ENCODE results near the gene KCNIP4. TPM values are rescaled to one million over a fixed set of nuclear protein-coding genes. Genes with fewer than 3 reads are reported as not detected.

The KCNIP4 gene
- total and polyA plus RNA-seq, 2 of the 4 experiments (the other 2 are of a cell fraction), result not detected

DNA sequence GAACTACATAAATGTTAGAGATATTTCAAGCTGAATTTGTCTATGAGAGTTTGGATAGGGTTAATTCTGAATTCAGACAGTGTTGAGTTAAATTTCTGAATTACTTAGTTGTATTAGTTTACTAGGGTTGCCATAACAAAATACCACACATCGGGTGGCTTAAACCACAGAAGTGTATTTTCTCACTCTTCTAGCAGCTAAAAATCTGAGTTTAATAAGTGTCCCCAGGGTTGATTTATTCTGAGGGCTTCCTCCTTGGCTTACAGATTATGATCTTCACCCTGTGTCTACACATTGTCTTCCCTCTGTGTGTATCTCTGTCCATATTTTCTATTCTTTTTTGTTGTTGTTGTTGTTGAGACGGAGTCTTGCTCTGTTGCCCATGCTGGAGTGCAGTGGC lies 929.8 kb downstream of the KCNIP4 start:
- CTCF ChIA-PET, result no interaction called here
- no peak overlapping the region for H3K18ac ChIP-seq (ENCODE audit: low read depth, low read length)

More for the DNA sequence above, 929.8 kb downstream of the KCNIP4 start:
- no peak overlapping the region for H2BK15ac ChIP-seq (ENCODE audit: low read depth, low read length)
- H3K36me3 ChIP-seq (ENCODE audit: control insufficient read depth, insufficient read depth, low read length), result no peaks in the 10 kb centered on the region
- dilution Hi-C loops (cut with HindIII; ENCODE audit: low sequenced_read_pairs, unreplicated experiment) (no loop called here), intact Hi-C loops (cut with micrococcal nuclease) (no loop called here), in situ Hi-C loops (cut with MboI; ENCODE audit: low sequenced_read_pairs) (no loop called here)
- H2AK5ac ChIP-seq (ENCODE audit: low read depth, low read length), result no peak overlapping the region
- H3K4me1 ChIP-seq (ENCODE audit: control insufficient read depth, insufficient read depth, low read length), result no peaks in the 10 kb centered on the region
- H3K4me3 ChIP-seq (ENCODE audit: insufficient read depth, low read depth, low read length), result no peak overlapping the region
- H2AFZ ChIP-seq (replicated peaks; ENCODE audit: low read length, poor library complexity), result no peak overlapping the region
- H4K91ac ChIP-seq (ENCODE audit: insufficient read depth, low read depth, low read length), result no peak overlapping the region
- no peak overlapping the region for H3K56ac ChIP-seq (ENCODE audit: extremely low read depth, insufficient read depth, low read length)
- H3K4me2 ChIP-seq (ENCODE audit: low read depth, low read length), result no peak overlapping the region
- no peaks in the 10 kb centered on the region for H3K79me1 ChIP-seq (ENCODE audit: low read depth in 1 of 2, low read length in 2 of 2)
- H4K20me1 ChIP-seq (ENCODE audit: insufficient read depth, low read length), result no peaks in the 10 kb centered on the region
- POLR2A ChIA-PET (ENCODE audit: unreplicated experiment), result no interaction called here
- H3K27ac ChIP-seq (ENCODE audit: insufficient read depth, low read length), result no peak overlapping the region
- no peak overlapping the region for H3K4ac ChIP-seq (ENCODE audit: low read depth, low read length)
- BruUV-seq (replicated peaks), result no TSS peak
- no CpG with 5 or more reads among the region's 2 CpGs for WGBS, 2 experiments (ENCODE audit: extremely low coverage in 2 of 2, insufficient read length in 1 of 2)
- H2AK9ac ChIP-seq (replicated peaks; ENCODE audit: low read depth, low read length, poor library complexity), result no peak overlapping the region
- no peaks in the 10 kb centered on the region for H3K9me1 ChIP-seq (ENCODE audit: insufficient read depth, low read length)
- H3K9me3 ChIP-seq (ENCODE audit: control insufficient read depth, insufficient read depth, low read length), result 0 out of 2 replicates have a peak, but pooled peaks cover 5% of the 10 kb centered on the region
- no peak for TF ChIP-seq CEBPB (IDR thresholded peaks at IDR 0.05; ENCODE audit: low read depth, low read length)
- no peak for TF ChIP-seq SMC3 (IDR thresholded peaks at IDR 0.05; ENCODE audit: low read depth, low read length)
- TF ChIP-seq RCOR1 (IDR thresholded peaks at IDR 0.05; ENCODE audit: insufficient replicate concordance, low read length), result no peak
- no peak for TF ChIP-seq BHLHE40 (IDR thresholded peaks at IDR 0.05; ENCODE audit: low read depth, low read length)
- TF ChIP-seq RFX5 (IDR thresholded peaks at IDR 0.05; ENCODE audit: low read depth, low read length), result no peak
- TF ChIP-seq POLR2A (IDR thresholded peaks at IDR 0.05; ENCODE audit: low read depth, low read length), result no peak
- no peak for TF ChIP-seq FOS (IDR thresholded peaks at IDR 0.05; ENCODE audit: low read depth, low read length)
- TF ChIP-seq NFE2L2 (IDR thresholded peaks at IDR 0.05; ENCODE audit: low read depth, low read length), result no peak
- TF ChIP-seq, protein P1, sequence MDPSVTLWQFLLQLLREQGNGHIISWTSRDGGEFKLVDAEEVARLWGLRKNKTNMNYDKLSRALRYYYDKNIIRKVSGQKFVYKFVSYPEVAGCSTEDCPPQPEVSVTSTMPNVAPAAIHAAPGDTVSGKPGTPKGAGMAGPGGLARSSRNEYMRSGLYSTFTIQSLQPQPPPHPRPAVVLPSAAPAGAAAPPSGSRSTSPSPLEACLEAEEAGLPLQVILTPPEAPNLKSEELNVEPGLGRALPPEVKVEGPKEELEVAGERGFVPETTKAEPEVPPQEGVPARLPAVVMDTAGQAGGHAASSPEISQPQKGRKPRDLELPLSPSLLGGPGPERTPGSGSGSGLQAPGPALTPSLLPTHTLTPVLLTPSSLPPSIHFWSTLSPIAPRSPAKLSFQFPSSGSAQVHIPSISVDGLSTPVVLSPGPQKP (IDR thresholded peaks at IDR 0.05; ENCODE audit: borderline replicate concordance, low read depth, low read length), result no peak
- TF ChIP-seq, protein P2, sequence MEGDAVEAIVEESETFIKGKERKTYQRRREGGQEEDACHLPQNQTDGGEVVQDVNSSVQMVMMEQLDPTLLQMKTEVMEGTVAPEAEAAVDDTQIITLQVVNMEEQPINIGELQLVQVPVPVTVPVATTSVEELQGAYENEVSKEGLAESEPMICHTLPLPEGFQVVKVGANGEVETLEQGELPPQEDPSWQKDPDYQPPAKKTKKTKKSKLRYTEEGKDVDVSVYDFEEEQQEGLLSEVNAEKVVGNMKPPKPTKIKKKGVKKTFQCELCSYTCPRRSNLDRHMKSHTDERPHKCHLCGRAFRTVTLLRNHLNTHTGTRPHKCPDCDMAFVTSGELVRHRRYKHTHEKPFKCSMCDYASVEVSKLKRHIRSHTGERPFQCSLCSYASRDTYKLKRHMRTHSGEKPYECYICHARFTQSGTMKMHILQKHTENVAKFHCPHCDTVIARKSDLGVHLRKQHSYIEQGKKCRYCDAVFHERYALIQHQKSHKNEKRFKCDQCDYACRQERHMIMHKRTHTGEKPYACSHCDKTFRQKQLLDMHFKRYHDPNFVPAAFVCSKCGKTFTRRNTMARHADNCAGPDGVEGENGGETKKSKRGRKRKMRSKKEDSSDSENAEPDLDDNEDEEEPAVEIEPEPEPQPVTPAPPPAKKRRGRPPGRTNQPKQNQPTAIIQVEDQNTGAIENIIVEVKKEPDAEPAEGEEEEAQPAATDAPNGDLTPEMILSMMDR (conservative IDR thresholded peaks at IDR 0.05; ENCODE audit: low read depth, low read length), result no peak
- no peak for TF ChIP-seq RAD21 (IDR thresholded peaks at IDR 0.05; ENCODE audit: low read length)
- no peak for TF ChIP-seq MAZ (IDR thresholded peaks at IDR 0.05; ENCODE audit: borderline replicate concordance, low read depth, low read length)
- no peak for TF ChIP-seq CHD1 (IDR thresholded peaks at IDR 0.05; ENCODE audit: low read depth, low read length)
- no peak for TF ChIP-seq MXI1 (IDR thresholded peaks at IDR 0.05; ENCODE audit: borderline replicate concordance, low read depth, low read length)
- TF ChIP-seq, protein P3, sequence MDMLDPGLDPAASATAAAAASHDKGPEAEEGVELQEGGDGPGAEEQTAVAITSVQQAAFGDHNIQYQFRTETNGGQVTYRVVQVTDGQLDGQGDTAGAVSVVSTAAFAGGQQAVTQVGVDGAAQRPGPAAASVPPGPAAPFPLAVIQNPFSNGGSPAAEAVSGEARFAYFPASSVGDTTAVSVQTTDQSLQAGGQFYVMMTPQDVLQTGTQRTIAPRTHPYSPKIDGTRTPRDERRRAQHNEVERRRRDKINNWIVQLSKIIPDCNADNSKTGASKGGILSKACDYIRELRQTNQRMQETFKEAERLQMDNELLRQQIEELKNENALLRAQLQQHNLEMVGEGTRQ (IDR thresholded peaks at IDR 0.05; ENCODE audit: low read depth, low read length), result no peak
- no peak for TF ChIP-seq MAFK (IDR thresholded peaks at IDR 0.05; ENCODE audit: low read depth, low read length)
- H2BK20ac ChIP-seq (ENCODE audit: low read depth, low read length), result no peak overlapping the region
- ATAC-seq (ENCODE audit: low read depth) (no peak), DNase-seq (no peak)
- no peak overlapping the region for H2BK5ac ChIP-seq (ENCODE audit: low read depth, low read length, poor library complexity, severe bottlenecking)
- no peak overlapping the region for H3K23ac ChIP-seq (ENCODE audit: low read depth, low read length)
- H3K9ac ChIP-seq (ENCODE audit: low read depth, low read length), result no peak overlapping the region
- H3K14ac ChIP-seq (replicated peaks; ENCODE audit: low read depth, low read length), result no peak overlapping the region
- H4K5ac ChIP-seq (ENCODE audit: low read depth, low read length), result no peak overlapping the region
- H3K27me3 ChIP-seq (ENCODE audit: control insufficient read depth, insufficient read depth, low read length), result no peaks in the 10 kb centered on the region
- H2BK120ac ChIP-seq (ENCODE audit: low read depth, low read length), result no peak overlapping the region
- no peak overlapping the region for H4K8ac ChIP-seq (ENCODE audit: low read depth in 2 of 2, low read length in 2 of 2)
